Transverse colon (tissue), 4 donors: ENCODE measurements around the gene NAT8. TPM values are rescaled to one million over a fixed set of nuclear protein-coding genes. Genes with fewer than 3 reads are reported as not detected.
"Not testable (repeated sequence)": the region's sequence is repeated elsewhere in the genome, so short reads cannot be mapped to it uniquely, and the experiment has no call there.

Experiments used
- DNase-seq: peaks from one replicate; pipeline ENCODE4 v3.0.0-alpha.2; 2019
- H3K27ac ChIP-seq, 4 donors: fragments of 200-600 bp; sonication (generic); 2 replicates each; pipeline ENCODE4 v1.5.1; 2016 to 2018; ENCODE audit warnings: inconsistent platforms in 4 of 4
- H3K27me3 ChIP-seq: fragments of 200-600 bp; sonication (generic); 2 replicates; pipeline ENCODE4 v1.5.1; 2017; ENCODE audit warnings: inconsistent platforms
- H3K36me3 ChIP-seq, 4 donors: fragments of 200-600 bp; sonication (generic); 2 replicates each; pipeline ENCODE4 v1.5.1; 2017 to 2019; ENCODE audit warnings: inconsistent platforms in 4 of 4
- H3K4me1 ChIP-seq, 4 donors: fragments of 200-600 bp; sonication (generic); 2 replicates each; pipeline ENCODE4 v1.5.1; 2017 to 2020; ENCODE audit warnings: inconsistent platforms in 4 of 4
- H3K4me3 ChIP-seq, 4 donors: fragments of 200-600 bp; sonication (generic); 1 replicate in 1 of 4; 2 replicates in 3 of 4; pipeline versions ENCODE4 v1.5.1 to v1.6.1; 2017 to 2019; ENCODE audit warnings: inconsistent platforms in 4 of 4
- H3K9me3 ChIP-seq, 2 donors: fragments of 200-600 bp; sonication (generic); 2 replicates each; pipeline ENCODE4 v1.5.1; 2017 to 2019; ENCODE audit warnings: inconsistent platforms in 2 of 2
- CTCF ChIP-seq, 5 experiments: fragments of 200-600 bp in 3 of 5; fragments of 450-650 bp in 2 of 5; sonication (generic) in 3 of 5; IDR thresholded peaks; 1 replicate in 2 of 5; 2 replicates in 3 of 5; pipeline ENCODE4 v1.5.1; 2016 to 2017; ENCODE audit warnings: antibody characterized with exemption in 5 of 5, inconsistent platforms in 3 of 5, mild to moderate bottlenecking in 2 of 5, moderate library complexity in 1 of 5
- WGBS, 2 donors: methylation state at CpG; one replicate each; pipeline ENCODE4 v1.1.5; 2018; ENCODE audit warnings: low coverage in 1 of 2; 5-methylcytosine and 5-hydroxymethylcytosine counted together
- in situ Hi-C, 4 donors: fragments of 200-750 bp; cut with MboI; loops; one replicate each; pipeline versions ENCODE4 v1.15.0 to v1.15.1; 2017; ENCODE audit warnings: low sequenced_read_pairs in 3 of 4, low pct_ligation_motif_present in 1 of 4, low pct_unique_long_range_greater_than_20kb in 1 of 4
- intact Hi-C: fragments of 100-400 bp; cut with DNase I; formaldehyde crosslinking; loops from one replicate; pipeline ENCODE4 v1.15.1; 2023; ENCODE audit warnings: low total_unique reads
- total RNA-seq, 4 donors: library from RNA; depleted of rRNA; stranded (reverse); fragments of >200 nt; gene quantifications; one replicate each; pipeline ENCODE4 v1.1.0, GENCODE V29; 2016

The NAT8 gene
- total RNA-seq, 4 donors from 2014 or later = 1.2 to 4.6 TPM; not detected in 2

- H3K36me3 ChIP-seq, H3K27ac ChIP-seq, H3K27me3 ChIP-seq, H3K4me3 ChIP-seq, intact Hi-C loops, DNase-seq, H3K4me1 ChIP-seq, H3K9me3 ChIP-seq: not testable (repeated sequence)
- 48 to 66% methylated on average over 4 to 9 of the region's 9 CpGs for WGBS, 2 donors
- in situ Hi-C loops = loop anchor here in 1 of 4 donors (25.0 kb wide), 1 partner anchor 102 kb away; the partner anchor contains the start of genes C2orf78 and DUSP11
- peak in 3 of 5 experiments; percentile 13 to 20 (median 18) for TF ChIP-seq CTCF (IDR thresholded peaks at IDR 0.05)
Observed at GRCh38 chr2:73684905-73685304, 42.7 kb upstream of the NAT8 start.

- H3K27me3 ChIP-seq, H3K27ac ChIP-seq, DNase-seq, H3K9me3 ChIP-seq, H3K4me1 ChIP-seq, H3K4me3 ChIP-seq, H3K36me3 ChIP-seq, intact Hi-C loops: not testable (repeated sequence)
- WGBS, 2 donors = 80% methylated on average over 1 of the region's 1 CpG; no CpG with 5 or more reads in 1 of the 2 donors
- in situ Hi-C loops = loop anchor here in 1 of 4 donors (25.0 kb wide), 1 partner anchor 103 kb away; the partner anchor contains the start of genes C2orf78 and DUSP11
Observed at GRCh38 chr2:73684325-73684724, 42.1 kb upstream of the NAT8 start.

GRCh38 chr2:73679951-73680571 lies 37.8 kb upstream of the NAT8 start:
- H3K4me3 ChIP-seq, H3K36me3 ChIP-seq, H3K4me1 ChIP-seq, H3K27ac ChIP-seq, intact Hi-C loops, H3K9me3 ChIP-seq, H3K27me3 ChIP-seq: not testable (repeated sequence)
- in situ Hi-C loops = loop anchor here in 1 of 4 donors (25.0 kb wide), 1 partner anchor 107 kb away; the partner anchor contains the start of genes C2orf78 and DUSP11
- TF ChIP-seq CTCF (IDR thresholded peaks at IDR 0.05) = peak; percentile 29 to 58 (median 46)
- peak; percentile 47 for DNase-seq
- WGBS, 2 donors = 24 to 25% methylated on average over 2 to 5 of the region's 5 CpGs

GRCh38 chr2:73679237-73679636 lies 37.0 kb upstream of the NAT8 start:
- in situ Hi-C loops = loop anchor here in 1 of 4 donors (25.0 kb wide), 1 partner anchor 108 kb away; the partner anchor contains the start of genes C2orf78 and DUSP11
- DNase-seq, H3K4me3 ChIP-seq, intact Hi-C loops, H3K27me3 ChIP-seq, H3K27ac ChIP-seq, H3K36me3 ChIP-seq, H3K4me1 ChIP-seq, H3K9me3 ChIP-seq: not testable (repeated sequence)
- 46% methylated on average over 2 of the region's 2 CpGs; no CpG with 5 or more reads in 1 of the 2 donors for WGBS, 2 donors

GRCh38 chr2:73678008-73678407 lies 35.8 kb upstream of the NAT8 start:
- 64 to 83% methylated on average over 2 of the region's 2 CpGs for WGBS, 2 donors
- not testable (repeated sequence) for DNase-seq

GRCh38 chr2:73676211-73676610 lies 34.0 kb upstream of the NAT8 start:
- H3K9me3 ChIP-seq, H3K36me3 ChIP-seq, intact Hi-C loops, H3K4me1 ChIP-seq, H3K27me3 ChIP-seq, H3K4me3 ChIP-seq, DNase-seq, H3K27ac ChIP-seq: not testable (repeated sequence)
- 83% methylated on average over 6 of the region's 6 CpGs; no CpG with 5 or more reads in 1 of the 2 donors for WGBS, 2 donors
- in situ Hi-C loops = loop anchor here in 1 of 4 donors (25.0 kb wide), 1 partner anchor 111 kb away; the partner anchor contains the start of genes C2orf78 and DUSP11

More at GRCh38 chr2:73678008-73678407, 35.8 kb upstream of the NAT8 start:
- H3K4me1 ChIP-seq, intact Hi-C loops, H3K27ac ChIP-seq, H3K4me3 ChIP-seq, H3K9me3 ChIP-seq, H3K36me3 ChIP-seq, H3K27me3 ChIP-seq: not testable (repeated sequence)
- in situ Hi-C loops = loop anchor here in 1 of 4 donors (25.0 kb wide), 1 partner anchor 109 kb away; the partner anchor contains the start of genes C2orf78 and DUSP11

- in situ Hi-C loops = loop anchor here in 1 of 4 donors (25.0 kb wide), 1 partner anchor 113 kb away; the partner anchor contains the start of genes C2orf78 and DUSP11
- H3K4me1 ChIP-seq, H3K9me3 ChIP-seq, intact Hi-C loops, H3K27ac ChIP-seq, H3K4me3 ChIP-seq, H3K27me3 ChIP-seq, DNase-seq, H3K36me3 ChIP-seq: not testable (repeated sequence)
- WGBS, 2 donors = 33 to 38% methylated on average over 1 of the region's 1 CpG
Observed at GRCh38 chr2:73674696-73675157, 32.5 kb upstream of the NAT8 start.

- H3K36me3 ChIP-seq, intact Hi-C loops, H3K27ac ChIP-seq, H3K9me3 ChIP-seq, H3K4me1 ChIP-seq, H3K27me3 ChIP-seq, H3K4me3 ChIP-seq, in situ Hi-C loops, DNase-seq: not testable (repeated sequence)
- 79 to 100% methylated on average over 1 to 6 of the region's 6 CpGs for WGBS, 2 donors
Observed at GRCh38 chr2:73669976-73670375, 27.8 kb upstream of the NAT8 start.

GRCh38 chr2:73667239-73667638 lies 25.0 kb upstream of the NAT8 start:
- H3K9me3 ChIP-seq, intact Hi-C loops, H3K27me3 ChIP-seq, DNase-seq, in situ Hi-C loops, H3K4me3 ChIP-seq, H3K27ac ChIP-seq, H3K4me1 ChIP-seq, H3K36me3 ChIP-seq: not testable (repeated sequence)
- 78 to 80% methylated on average over 3 of the region's 3 CpGs for WGBS, 2 donors
